Spinal cord (tissue), 10 donors: ENCODE measurements around the gene ADAR. TPM values are rescaled to one million over a fixed set of nuclear protein-coding genes. Genes with fewer than 3 reads are reported as not detected.

ENCODE experiments used
- DNase-seq, 6 donors: peaks; one replicate each; pipeline versions ENCODE4 v3.0.0 to v3.0.0-alpha.2; 2013 to 2015; ENCODE audit warnings: low spot score in 6 of 6, low read depth in 4 of 6
- H3K27ac ChIP-seq: one replicate; pipeline ENCODE4 v1.5.1; 2013; ENCODE audit warnings: low read depth, low read length, control low read depth
- H3K27me3 ChIP-seq: one replicate; pipeline ENCODE4 v1.6.1; 2013; ENCODE audit warnings: low read length; ENCODE audit not compliant: control insufficient read depth, insufficient read depth
- H3K36me3 ChIP-seq: one replicate; pipeline ENCODE4 v1.6.1; 2013; ENCODE audit warnings: low read length; ENCODE audit not compliant: control insufficient read depth, insufficient read depth
- H3K4me1 ChIP-seq: one replicate; pipeline ENCODE4 v1.6.1; 2013; ENCODE audit warnings: low read length; ENCODE audit not compliant: control insufficient read depth, insufficient read depth
- H3K4me3 ChIP-seq: one replicate; pipeline ENCODE4 v1.5.1; 2013; ENCODE audit warnings: low read depth, low read length, control low read depth
- H3K9me3 ChIP-seq: one replicate; pipeline ENCODE4 v1.6.1; 2013; ENCODE audit warnings: low read length; ENCODE audit not compliant: control insufficient read depth, insufficient read depth
- WGBS: methylation state at CpG from one replicate; pipeline ENCODE4 v1.1.5; 2013; ENCODE audit warnings: missing lambda C conversion rate; ENCODE audit not compliant: insufficient coverage; 5-methylcytosine and 5-hydroxymethylcytosine counted together
- polyA plus RNA-seq, 2 donors: library from polyadenylated mRNA; unstranded; fragments of 120-200 nt; gene quantifications; one replicate each; pipeline ENCODE4 v1.2.1, GENCODE V29; 2013; ENCODE audit not compliant: insufficient read length in 2 of 2
- total RNA-seq, 2 donors: library from RNA; depleted of rRNA in 1 of 2; stranded (reverse); fragments of 120-200 nt in 1 of 2; fragments of >200 nt in 1 of 2; gene quantifications; one replicate each; pipeline versions ENCODE4 v1.2.3 to v1.2.4, GENCODE V29; 2013 to 2014
- donor health status: healthy.

Gene ADAR
- total and polyA plus RNA-seq, 4 donors: 106 to 131 (median 119) TPM

DNA sequence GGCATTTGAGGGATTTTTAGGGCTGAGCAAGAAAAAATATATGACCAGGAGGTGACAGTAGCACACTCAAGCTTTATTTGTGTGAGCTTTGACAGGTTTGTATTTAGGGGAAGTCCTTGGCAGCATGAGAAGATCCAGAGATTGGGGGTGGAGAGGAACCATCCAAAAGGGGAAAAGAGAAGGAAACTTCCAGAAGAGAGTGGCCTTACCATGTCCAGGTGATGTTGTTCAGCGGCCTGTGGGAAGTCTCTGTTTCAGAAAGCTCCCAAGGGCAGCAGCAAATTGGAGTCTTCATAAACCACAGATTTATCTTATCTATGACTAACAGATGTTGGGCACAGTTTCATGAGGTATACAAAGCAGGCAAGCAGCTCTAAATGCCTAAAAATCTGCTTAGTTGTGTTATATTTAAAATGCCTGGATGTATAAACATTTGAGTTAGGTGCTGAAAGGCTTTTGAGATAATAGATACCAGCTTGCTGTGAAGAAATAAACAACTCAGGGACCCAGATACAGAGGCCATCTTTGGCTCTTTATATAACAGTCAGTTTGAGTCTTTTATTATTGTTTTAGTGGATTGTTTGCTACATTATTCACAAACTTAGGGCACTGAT is 21.2 kb upstream of the ADAR start:
- no peak overlapping the region for H3K4me3 ChIP-seq
- H3K9me3 ChIP-seq: peaks cover 4% of the 10 kb centered on the region
- WGBS: no CpG with 5 or more reads among the region's 1 CpG
- no peak for DNase-seq
- no peaks in the 10 kb centered on the region for H3K27me3 ChIP-seq
- no peak overlapping the region for H3K27ac ChIP-seq
- no peaks in the 10 kb centered on the region for H3K36me3 ChIP-seq
- H3K4me1 ChIP-seq: peaks cover 14% of the 10 kb centered on the region

DNA sequence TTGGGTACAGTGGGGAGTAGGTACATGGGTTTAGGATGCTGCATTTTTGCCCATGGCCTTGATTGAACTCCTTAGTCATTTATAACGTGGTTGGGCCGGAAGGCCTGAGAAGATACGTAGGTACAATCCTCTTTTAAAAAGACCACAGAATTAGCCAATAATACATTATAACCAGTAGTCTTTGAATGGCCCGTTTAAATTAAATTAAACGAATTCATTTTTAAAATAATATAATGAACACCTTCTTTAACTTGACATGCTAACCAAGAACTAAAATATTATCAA is 20.1 kb upstream of the ADAR start:
- Histone ChIP-seq H3K27me3 (no peaks in the 10 kb centered on the region), H3K4me1 (peaks cover 14% of the 10 kb centered on the region), H3K4me3 (peak overlapping the region; percentile 85), H3K27ac (peak overlapping the region; percentile 86), H3K36me3 (no peaks in the 10 kb centered on the region), H3K9me3 (peaks cover 4% of the 10 kb centered on the region)
- DNase-seq: no peak
- no CpG with 5 or more reads among the region's 5 CpGs for WGBS

GRCh38 chr1:154627257-154628120 is 19.5 kb upstream of the ADAR start:
- 0% methylated on average over 57 of the region's 70 CpGs for WGBS
- peaks cover 4% of the 10 kb centered on the region for H3K9me3 ChIP-seq
- H3K4me1 ChIP-seq: peaks cover 14% of the 10 kb centered on the region
- DNase-seq: peak; percentile 91 to 99 (median 96)
- H3K4me3 ChIP-seq: peak overlapping the region; percentile 85
- H3K27me3 ChIP-seq: no peaks in the 10 kb centered on the region
- no peaks in the 10 kb centered on the region for H3K36me3 ChIP-seq
- H3K27ac ChIP-seq: peak overlapping the region; percentile 86

DNA sequence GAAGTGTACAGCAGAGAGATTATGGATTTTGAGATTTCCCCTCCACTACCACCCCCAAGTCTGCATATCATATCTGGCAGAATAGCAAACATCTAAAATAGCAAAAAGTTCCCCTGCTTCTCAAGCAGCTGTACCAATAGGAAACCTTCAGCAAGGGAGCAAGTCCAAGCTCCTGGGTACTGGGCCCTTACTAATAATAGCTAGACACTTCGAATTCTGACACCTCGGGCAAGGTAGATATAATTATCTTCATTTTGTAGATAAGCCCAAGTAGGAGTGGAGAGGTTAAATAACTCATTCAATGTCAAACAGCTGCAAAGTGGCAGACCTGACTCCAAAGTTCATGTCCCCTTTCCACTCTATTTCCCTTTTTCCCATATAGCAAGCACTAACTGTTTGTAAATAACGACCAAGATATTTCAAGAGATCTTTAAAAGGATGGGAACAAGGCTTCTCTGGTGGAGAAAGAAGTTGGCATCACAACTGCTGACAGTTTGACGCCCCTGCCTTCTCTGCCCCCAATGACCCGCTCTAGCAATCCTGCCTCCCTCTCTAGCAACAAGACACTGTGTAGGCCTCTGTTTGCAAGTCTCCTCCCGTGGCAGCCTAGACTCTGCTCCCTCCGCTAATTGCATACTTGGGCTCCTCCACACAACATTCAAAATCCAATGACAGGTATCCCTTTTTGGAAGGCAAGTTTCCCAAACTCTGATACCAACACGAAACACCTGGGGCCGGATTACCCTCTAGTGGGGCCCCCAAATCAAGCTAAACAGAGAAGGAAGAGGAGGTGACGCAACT is 18.7 kb upstream of the ADAR start:
- 6% methylated on average over 7 of the region's 10 CpGs for WGBS
- Histone ChIP-seq H3K4me1 (peaks cover 14% of the 10 kb centered on the region), H3K4me3 (peak overlapping the region; percentile 85), H3K36me3 (no peaks in the 10 kb centered on the region), H3K27ac (peak overlapping the region; percentile 86), H3K27me3 (no peaks in the 10 kb centered on the region), H3K9me3 (peaks cover 4% of the 10 kb centered on the region)
- peak in 2 of 6 donors; percentile 9 to 18 for DNase-seq

- no peak overlapping the region for H3K4me3 ChIP-seq
- H3K36me3 ChIP-seq: no peaks in the 10 kb centered on the region
- H3K27ac ChIP-seq: no peak overlapping the region
- H3K9me3 ChIP-seq: peaks cover 4% of the 10 kb centered on the region
- peaks cover 14% of the 10 kb centered on the region for H3K4me1 ChIP-seq
- H3K27me3 ChIP-seq: no peaks in the 10 kb centered on the region
- 93% methylated on average over 6 of the region's 8 CpGs for WGBS
- no peak for DNase-seq
Measured at GRCh38 chr1:154624746-154625643, 17.0 kb upstream of the ADAR start.

- DNase-seq: no peak
- Histone ChIP-seq H3K4me1 (peaks cover 14% of the 10 kb centered on the region), H3K36me3 (no peaks in the 10 kb centered on the region), H3K9me3 (no peaks in the 10 kb centered on the region), H3K27ac (no peak overlapping the region), H3K4me3 (no peak overlapping the region), H3K27me3 (no peaks in the 10 kb centered on the region)
- 90% methylated on average over 3 of the region's 3 CpGs for WGBS
Measured at GRCh38 chr1:154623358-154623757, 15.4 kb upstream of the ADAR start.

GRCh38 chr1:154622503-154623039 is 14.6 kb upstream of the ADAR start:
- no peaks in the 10 kb centered on the region for H3K9me3 ChIP-seq
- DNase-seq: no peak

DNA sequence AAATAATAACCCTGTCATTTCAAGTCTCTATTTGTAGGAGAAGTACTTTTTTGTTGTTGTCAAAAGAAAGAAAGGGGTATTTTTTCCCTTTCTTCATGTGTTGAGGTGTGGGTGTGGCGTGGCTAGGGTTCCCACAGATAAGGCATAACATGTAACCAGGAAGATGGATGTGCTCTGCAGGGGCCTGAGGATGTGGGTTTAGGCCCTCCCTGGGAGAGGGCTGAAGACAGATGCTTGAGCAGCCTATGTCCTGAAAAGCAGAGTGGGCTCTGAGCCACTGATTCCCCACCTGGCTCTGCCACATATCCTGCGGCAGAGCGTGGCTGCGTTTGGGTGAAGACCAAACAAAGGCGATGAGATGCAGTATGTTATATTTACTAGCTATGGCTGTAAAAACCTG is 13.9 kb upstream of the ADAR start:
- H3K27ac ChIP-seq: no peak overlapping the region
- WGBS: 56% methylated on average over 4 of the region's 5 CpGs
- no peak for DNase-seq
- peaks cover 9% of the 10 kb centered on the region for H3K4me1 ChIP-seq
- no peaks in the 10 kb centered on the region for H3K36me3 ChIP-seq
- H3K27me3 ChIP-seq: no peaks in the 10 kb centered on the region
- H3K4me3 ChIP-seq: no peak overlapping the region
- no peaks in the 10 kb centered on the region for H3K9me3 ChIP-seq

More at GRCh38 chr1:154622503-154623039, 14.6 kb upstream of the ADAR start:
- Histone ChIP-seq H3K27me3 (no peaks in the 10 kb centered on the region), H3K27ac (no peak overlapping the region), H3K4me1 (peaks cover 14% of the 10 kb centered on the region), H3K4me3 (no peak overlapping the region), H3K36me3 (no peaks in the 10 kb centered on the region)

DNA sequence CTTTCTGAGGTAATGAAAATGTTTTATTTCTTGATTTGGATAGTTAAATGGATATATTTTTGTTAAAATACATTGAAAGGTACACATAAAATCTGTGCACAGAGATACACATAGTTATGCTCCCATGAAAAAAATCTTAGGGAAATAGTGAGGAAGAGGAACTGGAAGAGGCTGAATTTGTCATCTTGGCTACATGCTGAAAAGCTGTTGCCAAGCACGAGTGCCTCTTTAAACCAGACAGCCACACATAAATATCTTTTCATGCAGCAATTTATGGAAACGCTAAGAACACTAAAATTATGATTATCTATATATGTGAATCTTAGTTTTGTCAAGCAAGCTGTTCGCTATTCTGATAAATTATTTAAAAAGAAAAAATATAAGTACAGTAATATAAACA is 12.8 kb upstream of the ADAR start:
- peak in 1 of 6 donors; percentile 31 for DNase-seq
- no peaks in the 10 kb centered on the region for H3K36me3 ChIP-seq
- no CpG with 5 or more reads among the region's 3 CpGs for WGBS
- no peaks in the 10 kb centered on the region for H3K4me1 ChIP-seq
- no peaks in the 10 kb centered on the region for H3K27me3 ChIP-seq
- no peak overlapping the region for H3K27ac ChIP-seq
- no peak overlapping the region for H3K4me3 ChIP-seq
- no peaks in the 10 kb centered on the region for H3K9me3 ChIP-seq
